Fibroblast of mammary gland (primary cell): Measurements from ENCODE around the gene CABLES2.

Source experiments
- DNase-seq: peaks from one replicate; pipeline ENCODE4 v3.0.0-alpha.2; 2010; ENCODE audit warnings: low read depth
- H3K4me3 ChIP-seq: 2 replicates; pipeline ENCODE4 v1.5.1; 2011; ENCODE audit warnings: low read depth, mild to moderate bottlenecking, low read length, moderate library complexity; ENCODE audit not compliant: control insufficient read depth
- TF ChIP-seq, protein P1 (sequence below): conservative IDR thresholded peaks from 2 replicates; pipeline ENCODE4 v1.5.1; 2011; ENCODE audit warnings: low read depth, low read length, inconsistent platforms; ENCODE audit not compliant: control insufficient read depth, insufficient read depth

Gene CABLES2

DNA sequence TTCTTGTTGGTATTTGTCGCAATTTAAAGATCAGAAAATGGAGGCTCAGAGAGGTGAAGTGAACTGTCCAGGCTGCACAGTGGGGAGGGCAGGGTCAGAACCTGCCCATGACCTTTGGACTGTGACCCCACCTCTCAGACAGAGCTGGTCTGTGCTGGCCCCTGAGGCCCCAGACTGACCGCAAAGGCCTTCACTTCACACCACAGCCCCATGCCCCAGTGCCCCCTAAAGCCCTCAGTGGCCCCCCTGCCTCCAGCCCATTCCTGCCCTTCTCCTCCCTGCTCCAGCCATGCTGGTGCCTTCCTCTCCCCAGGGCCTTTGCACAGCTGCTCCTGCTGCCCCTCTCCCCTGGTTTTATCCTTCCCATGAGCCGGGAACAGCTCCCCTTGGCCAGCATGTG lies 29.6 kb upstream of the CABLES2 start:
- TF ChIP-seq, protein P1, sequence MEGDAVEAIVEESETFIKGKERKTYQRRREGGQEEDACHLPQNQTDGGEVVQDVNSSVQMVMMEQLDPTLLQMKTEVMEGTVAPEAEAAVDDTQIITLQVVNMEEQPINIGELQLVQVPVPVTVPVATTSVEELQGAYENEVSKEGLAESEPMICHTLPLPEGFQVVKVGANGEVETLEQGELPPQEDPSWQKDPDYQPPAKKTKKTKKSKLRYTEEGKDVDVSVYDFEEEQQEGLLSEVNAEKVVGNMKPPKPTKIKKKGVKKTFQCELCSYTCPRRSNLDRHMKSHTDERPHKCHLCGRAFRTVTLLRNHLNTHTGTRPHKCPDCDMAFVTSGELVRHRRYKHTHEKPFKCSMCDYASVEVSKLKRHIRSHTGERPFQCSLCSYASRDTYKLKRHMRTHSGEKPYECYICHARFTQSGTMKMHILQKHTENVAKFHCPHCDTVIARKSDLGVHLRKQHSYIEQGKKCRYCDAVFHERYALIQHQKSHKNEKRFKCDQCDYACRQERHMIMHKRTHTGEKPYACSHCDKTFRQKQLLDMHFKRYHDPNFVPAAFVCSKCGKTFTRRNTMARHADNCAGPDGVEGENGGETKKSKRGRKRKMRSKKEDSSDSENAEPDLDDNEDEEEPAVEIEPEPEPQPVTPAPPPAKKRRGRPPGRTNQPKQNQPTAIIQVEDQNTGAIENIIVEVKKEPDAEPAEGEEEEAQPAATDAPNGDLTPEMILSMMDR = no peak
- DNase-seq = no peak
- H3K4me3 ChIP-seq = no peak overlapping the region

- no peak overlapping the region for H3K4me3 ChIP-seq
- TF ChIP-seq, protein P1 = no peak
- DNase-seq = no peak
Observed at GRCh38 chr20:62433658-62434497, 26.8 kb upstream of the CABLES2 start.

GRCh38 chr20:62430866-62431447 lies 23.9 kb upstream of the CABLES2 start:
- H3K4me3 ChIP-seq = no peak overlapping the region
- TF ChIP-seq, protein P1 = no peak
- DNase-seq = no peak

DNA sequence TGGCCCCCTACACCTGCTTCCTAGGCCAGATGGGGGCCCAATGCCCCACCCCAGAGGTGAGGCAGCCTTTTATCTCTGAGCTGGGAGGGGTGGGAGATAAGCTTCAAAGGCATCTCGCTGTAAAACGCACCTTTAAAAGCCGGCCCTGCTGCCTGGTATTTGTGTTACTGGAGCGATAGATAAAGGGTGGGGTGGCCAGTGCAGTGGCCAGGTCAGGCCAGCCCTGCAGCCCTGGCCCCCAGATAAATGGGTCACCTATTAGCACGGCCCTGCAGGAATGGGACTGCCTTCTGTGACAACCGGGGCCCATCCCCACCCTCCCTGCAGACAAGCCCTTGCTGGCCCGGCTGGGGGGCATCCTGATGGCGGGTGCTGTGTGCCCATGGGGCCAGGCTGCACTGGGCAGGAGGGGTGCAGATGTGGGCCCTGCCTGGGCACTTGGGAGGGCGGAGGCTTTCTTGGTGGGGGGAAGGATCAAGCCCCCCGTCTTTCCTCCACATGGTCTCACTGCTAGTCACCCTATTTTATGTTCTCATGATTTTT lies 23.3 kb upstream of the CABLES2 start:
- H3K4me3 ChIP-seq = no peak overlapping the region
- no peak for DNase-seq
- TF ChIP-seq, protein P1 = no peak

- no peak for DNase-seq
- no peak overlapping the region for H3K4me3 ChIP-seq
- TF ChIP-seq, protein P1 = no peak
Observed at GRCh38 chr20:62429455-62430310, 22.6 kb upstream of the CABLES2 start.
